DMS 273 (cell line): ENCODE results near the gene MND1.
"Not testable (repeated sequence)": the region's sequence is repeated elsewhere in the genome, so short reads cannot be mapped to it uniquely, and the experiment has no call there.

Experiments used
- DNase-seq: peaks from one replicate; lab custom pipeline; 2025; ENCODE audit not compliant: unreplicated experiment; lab: John Stamatoyannopoulos, UW

Gene MND1

GRCh38 chr4:153438916-153439756 lies 94.6 kb downstream of the MND1 start:
- DNase-seq, result no peak

GRCh38 chr4:153439831-153440230 lies 95.3 kb downstream of the MND1 start:
- no peak for DNase-seq

- no peak for DNase-seq
Measured at GRCh38 chr4:153440475-153440874, 96.0 kb downstream of the MND1 start.

- peak; percentile 42 for DNase-seq
Measured at GRCh38 chr4:153447175-153447905, 102.9 kb downstream of the MND1 start.

GRCh38 chr4:153448003-153448731 lies 103.7 kb downstream of the MND1 start:
- DNase-seq, result peak; percentile 58

- DNase-seq, result no peak
Measured at GRCh38 chr4:153449338-153449737, 104.8 kb downstream of the MND1 start.

- no peak for DNase-seq
Measured at GRCh38 chr4:153450544-153450917, 106.0 kb downstream of the MND1 start.

- not testable (repeated sequence) for DNase-seq
Measured at GRCh38 chr4:153451145-153451544, 106.7 kb downstream of the MND1 start.

GRCh38 chr4:153451911-153452657 lies 107.6 kb downstream of the MND1 start:
- DNase-seq, result no peak

- no peak for DNase-seq
Measured at GRCh38 chr4:153452658-153453378, 108.3 kb downstream of the MND1 start.

- no peak for DNase-seq
Measured at GRCh38 chr4:153453402-153453801, 108.9 kb downstream of the MND1 start.

- DNase-seq, result no peak
Measured at GRCh38 chr4:153458969-153459368, 114.5 kb downstream of the MND1 start.

- DNase-seq, result not testable (repeated sequence)
Measured at GRCh38 chr4:153461549-153461948, 117.1 kb downstream of the MND1 start.

- peak; percentile 33 for DNase-seq
Measured at GRCh38 chr4:153464068-153464467, 119.6 kb downstream of the MND1 start.
